Myocyte (in vitro differentiated cells): ENCODE measurements around the gene ACSL6. TPM values are rescaled to one million over a fixed set of nuclear protein-coding genes. Genes with fewer than 3 reads are reported as not detected.
"Not testable (repeated sequence)": the region's sequence is repeated elsewhere in the genome, so short reads cannot be mapped to it uniquely, and the experiment has no call there.

Source experiments
- DNase-seq: peaks from one replicate; pipeline ENCODE4 v3.0.0-alpha.2; 2012; ENCODE audit warnings: low read depth
- total RNA-seq: library from RNA; depleted of rRNA; stranded (reverse); fragments of >200 nt; gene quantifications from 2 replicates; pipeline ENCODE4 v1.2.3, GENCODE V29; 2014

The ACSL6 gene
- total RNA-seq, 1 donor from 2014 or later: 1.3 TPM

DNA sequence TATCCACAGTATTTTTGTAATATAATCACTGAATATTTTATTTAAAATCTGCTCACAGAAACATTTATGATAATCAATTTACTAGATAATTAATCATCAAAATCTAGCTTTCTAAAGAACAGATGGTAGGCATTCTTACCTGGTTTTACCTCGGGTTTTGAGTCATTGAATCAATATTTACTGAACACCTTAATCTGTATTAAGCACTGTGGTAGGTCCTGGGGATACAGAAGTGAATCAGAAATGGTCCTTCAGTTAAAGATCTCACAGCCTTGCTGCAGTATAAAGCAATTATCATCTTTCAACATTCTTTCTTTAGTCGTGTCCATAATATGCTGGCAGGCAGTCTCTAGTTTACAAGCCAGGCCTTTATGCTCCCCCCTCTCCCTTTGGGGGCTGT, 64.0 kb downstream of the ACSL6 start:
- DNase-seq: no peak

DNA sequence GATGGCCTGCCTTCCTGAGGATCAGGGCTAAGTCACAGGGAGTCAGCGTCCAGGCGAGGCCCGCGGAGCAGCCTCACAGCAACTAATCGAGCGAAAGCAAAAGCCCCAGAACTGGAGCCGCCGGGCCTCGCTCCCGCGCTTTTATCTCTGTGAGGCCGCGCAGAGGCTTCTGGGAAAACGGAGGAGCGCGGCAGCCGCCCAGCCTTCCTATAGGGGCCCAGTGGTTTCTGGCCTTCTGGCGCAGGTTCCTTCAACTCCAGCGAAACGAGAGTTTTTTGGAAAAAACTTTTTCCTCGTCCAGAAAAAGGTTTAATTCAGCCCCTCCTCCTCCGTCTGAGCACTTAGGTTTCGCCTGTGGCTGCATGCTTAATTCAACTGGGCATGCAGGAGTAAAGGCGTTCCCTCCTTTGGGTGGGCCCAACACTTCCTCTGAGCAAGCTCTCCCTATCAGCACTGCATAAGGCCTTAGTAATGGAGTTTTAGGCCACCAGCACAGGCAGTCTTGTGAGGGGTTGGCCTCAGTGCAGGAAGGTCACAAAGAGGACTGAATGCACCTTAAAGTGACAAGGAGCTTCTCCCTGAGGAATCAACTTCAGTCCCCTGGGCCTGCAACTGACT, 65.8 kb downstream of the ACSL6 start, which contains the start of gene MEIKIN:
TSS of gene MEIKIN (minus strand) at position 113 of the 618 bp plus-strand sequence. CDS start 158 bp downstream, outside the sequence.
- no peak for DNase-seq

DNA sequence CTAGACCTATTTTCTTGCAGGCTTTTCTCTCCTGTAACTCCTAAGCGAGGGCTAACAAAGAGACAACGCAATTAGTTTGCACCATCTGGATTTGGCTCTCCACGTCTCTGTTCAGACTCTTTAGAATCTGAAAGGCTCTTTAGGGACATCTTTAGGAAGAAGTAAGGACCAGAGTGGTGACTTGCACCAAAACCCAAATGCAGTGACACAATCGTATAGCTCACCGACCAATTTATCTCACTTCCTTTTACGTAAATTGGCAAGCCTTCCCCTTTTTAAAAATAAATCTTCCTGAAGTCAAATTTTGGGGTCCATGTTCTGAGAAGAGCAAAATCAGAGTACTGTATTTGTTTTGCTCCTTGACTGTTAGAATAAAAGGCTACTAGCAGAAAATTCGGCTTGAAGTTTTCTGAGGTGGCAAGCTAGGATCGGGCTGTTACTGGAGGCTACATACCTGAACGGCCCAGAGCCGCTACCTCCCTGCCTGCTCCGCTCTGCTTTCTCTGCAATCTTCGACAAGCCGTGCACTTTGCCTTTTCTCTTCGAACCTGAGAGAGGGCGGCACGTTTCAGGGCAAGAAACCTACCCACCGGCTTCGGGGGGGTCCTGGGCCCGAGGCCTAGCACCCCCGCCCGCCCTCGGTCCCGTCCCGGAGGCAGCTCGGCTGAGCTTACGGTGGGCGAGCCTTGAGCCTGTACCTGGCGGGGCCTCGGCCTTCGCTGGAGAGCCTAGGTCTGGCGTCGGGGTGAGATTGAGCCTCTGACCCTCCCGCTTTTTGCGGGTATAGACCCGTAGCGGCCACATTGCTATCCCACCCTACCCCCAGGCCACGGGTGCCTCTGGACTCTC, 66.5 kb downstream of the ACSL6 start:
- no peak for DNase-seq

DNA sequence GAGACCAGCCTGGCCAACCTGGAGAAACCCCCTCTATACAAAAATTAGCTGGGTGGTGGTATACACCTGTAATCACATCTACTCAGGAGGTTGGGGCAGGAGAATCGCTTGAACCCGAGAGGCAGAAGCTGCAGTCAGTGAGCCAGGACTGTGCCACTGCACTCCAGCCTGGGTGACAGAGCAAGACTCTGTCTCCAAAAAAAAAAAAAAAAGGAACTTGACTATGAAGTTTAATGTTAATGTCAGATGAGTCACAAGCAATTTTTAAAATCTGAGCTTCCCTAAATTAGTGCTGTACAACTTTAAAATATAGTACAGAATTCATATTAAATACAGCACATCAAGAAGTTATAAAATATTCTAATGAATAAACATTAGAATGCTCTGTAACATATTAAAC, 67.5 kb downstream of the ACSL6 start:
- no peak for DNase-seq

DNA sequence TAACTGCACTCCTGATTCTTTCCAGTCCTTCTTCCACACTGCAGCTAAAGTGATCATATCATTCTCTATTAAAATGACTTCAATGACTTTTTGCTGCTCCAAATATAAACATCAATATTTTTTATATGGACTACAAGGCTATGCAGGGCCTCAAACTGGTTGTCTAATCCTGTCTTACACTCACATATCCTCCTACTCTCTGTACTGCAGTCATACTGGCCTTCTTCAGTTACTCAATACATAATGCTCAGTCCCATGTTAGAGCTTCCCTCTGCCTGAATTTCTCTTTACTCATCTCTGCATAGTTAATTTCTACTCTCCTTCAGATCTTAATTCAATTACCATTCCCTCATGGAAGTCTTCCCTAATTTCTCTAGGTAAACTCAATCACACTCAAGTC, 69.4 kb downstream of the ACSL6 start:
- no peak for DNase-seq

DNA sequence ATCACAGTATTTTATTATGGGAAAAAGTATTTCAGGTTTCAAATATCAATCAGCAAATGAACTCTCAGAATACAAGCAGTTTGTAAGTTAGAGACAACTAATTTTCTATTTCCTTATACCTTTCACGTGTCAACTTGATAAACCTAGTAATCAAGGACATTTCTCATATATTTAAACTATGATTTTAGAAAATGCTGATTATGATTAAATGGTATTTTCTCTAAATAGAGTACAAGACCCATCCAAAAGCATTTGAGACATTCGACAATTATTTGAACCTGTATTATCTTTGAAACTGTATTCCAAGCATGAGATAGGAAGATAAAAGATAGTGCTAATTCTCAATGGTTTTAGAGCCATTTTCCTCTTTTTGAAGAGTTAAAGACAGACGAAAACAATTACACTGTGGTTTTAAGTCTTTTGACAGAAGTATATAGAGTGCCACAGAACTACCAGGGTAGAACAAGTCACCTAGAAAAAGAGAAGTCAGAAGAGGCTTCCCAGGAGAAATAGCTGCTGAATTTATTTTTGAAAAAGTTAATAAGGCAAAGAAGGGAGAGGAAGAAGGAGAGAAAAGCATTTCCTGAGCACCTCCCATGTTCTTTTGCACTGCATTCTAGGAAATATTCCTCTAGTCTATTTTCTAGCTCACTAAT, 71.6 kb downstream of the ACSL6 start:
- no peak for DNase-seq

DNA sequence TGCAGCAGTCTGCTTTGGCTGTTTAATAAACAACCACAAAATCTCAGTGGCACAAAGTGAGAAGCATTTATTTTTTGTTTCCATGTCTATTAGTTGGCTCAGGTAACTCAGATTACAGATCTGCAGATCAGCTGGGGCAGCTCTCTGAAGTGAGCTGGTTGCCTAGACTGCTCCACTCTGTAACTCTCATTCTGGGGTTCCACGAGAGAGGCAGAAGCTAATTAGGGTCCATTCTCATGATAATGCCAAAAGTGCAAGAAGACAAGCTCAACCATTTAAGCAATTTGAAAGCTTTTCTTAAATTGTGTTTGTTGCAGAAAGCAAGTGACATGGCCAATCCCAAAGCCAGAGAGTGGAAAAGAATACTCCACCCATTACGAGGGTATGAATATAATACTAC, 79.2 kb downstream of the ACSL6 start:
- no peak for DNase-seq

DNA sequence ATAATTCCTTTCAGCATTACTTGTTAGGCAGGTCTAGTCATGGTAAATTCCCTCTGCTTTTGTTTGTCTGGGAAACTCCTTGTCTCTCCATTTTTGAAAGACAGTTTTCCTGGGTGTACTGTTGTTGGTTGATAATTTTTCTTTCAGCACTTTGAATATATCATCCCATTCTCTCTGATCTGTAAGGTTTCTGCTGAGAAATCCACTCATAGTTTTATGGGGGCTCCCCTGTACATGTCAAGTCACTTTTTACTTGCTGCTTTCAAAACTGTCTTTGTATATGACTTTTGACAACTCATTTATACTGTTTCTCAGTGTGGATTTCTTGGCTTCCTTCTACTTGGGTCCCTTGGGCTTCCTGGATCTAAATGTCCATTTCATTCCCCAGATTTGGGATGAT, 82.5 kb downstream of the ACSL6 start:
- DNase-seq: no peak

DNA sequence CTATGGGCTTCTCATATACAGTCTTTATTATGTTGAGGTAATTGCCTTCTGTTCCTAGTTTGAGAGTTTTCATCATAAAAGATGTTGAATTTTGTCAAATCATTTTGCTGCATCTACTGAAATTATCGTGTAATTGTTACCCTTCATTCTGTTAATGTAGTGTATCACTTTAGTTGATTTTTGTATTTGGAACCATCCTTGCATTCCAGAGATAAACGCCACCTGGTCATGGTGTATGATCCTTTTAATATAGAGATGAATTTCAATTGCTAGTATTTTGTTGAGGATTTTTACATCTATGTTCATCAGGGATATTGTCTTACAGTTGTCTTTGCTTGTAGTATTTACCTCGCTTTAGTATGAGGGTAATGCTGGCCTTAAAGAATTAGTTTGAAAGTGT, 85.3 kb downstream of the ACSL6 start:
- DNase-seq: no peak

DNA sequence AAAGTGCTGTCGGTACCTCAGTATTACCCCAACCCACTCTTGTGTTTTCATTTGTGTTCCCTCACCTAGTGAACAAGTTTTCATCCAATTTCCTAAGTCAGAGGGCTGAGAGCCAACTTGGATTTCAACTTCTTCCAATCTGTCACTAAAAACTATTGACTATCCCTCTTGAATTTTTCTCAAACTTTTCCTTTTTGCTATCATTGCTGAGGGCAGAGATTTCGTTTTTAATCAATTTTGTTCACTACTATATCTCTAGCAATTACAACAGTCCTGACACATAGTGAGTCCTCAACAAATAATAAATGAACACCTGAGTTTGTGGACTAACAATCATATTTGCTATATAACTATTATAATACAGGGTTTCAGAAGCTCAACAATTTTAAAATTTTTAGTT, 95.0 kb downstream of the ACSL6 start:
- no peak for DNase-seq

DNA sequence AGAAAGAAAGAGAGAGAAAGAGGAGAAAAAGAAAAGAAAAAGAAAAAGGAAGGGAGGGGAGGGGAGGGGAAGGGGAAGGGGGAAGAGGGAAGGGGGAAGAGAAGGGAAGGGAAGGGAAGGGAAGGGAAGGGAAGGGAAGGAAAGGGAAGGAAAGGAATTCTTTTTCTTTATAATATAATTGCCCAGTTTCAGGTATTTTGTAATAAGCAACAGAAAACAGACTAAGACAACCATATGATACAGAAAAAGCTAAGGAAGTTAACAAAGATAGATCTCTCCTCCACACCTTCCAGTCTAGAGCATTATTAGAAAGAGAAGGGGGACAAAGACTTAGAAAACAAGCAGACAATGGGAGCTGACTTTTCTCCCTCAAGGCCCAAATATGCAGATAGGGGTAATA, 97.0 kb downstream of the ACSL6 start:
- no peak for DNase-seq

DNA sequence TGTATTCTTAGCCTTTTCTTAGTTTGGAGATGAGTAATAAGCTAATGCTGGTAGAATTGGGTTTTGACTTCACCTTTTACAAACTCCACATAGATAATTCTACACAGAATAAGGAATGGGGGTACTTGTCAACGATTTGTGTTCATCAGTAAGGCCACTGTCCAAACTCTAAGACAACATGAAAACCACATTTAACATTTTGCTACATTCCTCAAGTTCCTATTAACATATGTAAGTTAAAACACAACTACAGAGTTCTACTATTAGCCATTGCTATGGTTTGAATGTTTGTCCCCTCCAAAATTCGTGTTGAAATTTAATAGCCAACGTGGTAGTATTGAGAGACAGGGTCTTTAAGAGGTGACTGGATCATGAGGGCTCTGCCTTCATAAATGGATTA, 97.9 kb downstream of the ACSL6 start:
- no peak for DNase-seq

DNA sequence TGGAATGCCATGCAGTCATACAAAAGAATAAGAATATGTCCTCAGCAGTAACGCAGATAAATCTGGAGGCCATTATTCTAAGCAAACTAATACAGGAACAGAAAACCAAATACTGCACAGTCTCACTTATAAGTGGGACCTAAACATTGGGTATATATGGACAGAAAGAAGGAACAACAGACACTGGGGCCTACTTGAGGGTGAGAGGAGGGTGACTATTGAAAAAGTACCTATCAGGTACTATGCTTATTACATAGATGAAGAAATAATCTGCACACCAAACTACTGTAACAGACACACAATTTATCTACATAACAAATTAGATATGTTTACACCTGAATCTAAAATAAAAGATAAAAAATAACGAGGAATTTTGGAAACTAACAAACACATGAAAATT, 104.8 kb downstream of the ACSL6 start:
- DNase-seq: no peak

DNA sequence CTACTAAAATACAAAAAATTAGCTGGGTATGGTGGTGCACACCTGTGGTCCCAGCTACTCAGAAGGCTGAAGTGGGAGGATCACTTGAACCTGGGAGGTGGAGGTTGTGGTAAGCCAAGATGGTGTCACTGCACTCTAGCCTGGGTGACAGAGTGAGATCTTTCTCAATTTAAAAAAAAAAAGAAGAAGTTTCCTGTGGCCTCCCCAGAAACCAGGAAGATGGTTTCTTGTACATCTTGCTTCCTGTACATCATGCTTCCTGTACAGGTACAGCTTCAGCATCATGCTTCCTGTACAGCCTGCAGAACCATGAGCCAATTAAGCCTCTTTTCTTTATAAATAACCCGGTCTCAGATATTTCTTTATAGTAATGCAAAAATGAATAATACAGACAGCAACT, 109.2 kb downstream of the ACSL6 start:
- not testable (repeated sequence) for DNase-seq

Other genes starting within 250 kb of the ACSL6 start
- 53.9 and 77.2 TPM in 2 replicates for gene FNIP1, start 214.6 kb downstream of the ACSL6 start, total RNA-seq
- not detected in 2 replicates for gene MEIKIN, start 66.0 kb downstream of the ACSL6 start, total RNA-seq
- gene IL3, start 49.0 kb upstream of the ACSL6 start, total RNA-seq: not detected in 2 replicates
- gene CSF2, start 62.1 kb upstream of the ACSL6 start, total RNA-seq: not detected in 2 replicates
- 304 and 381 TPM in 2 replicates for gene P4HA2, start 216.2 kb upstream of the ACSL6 start, total RNA-seq
- 220 and 230 TPM in 2 replicates for gene PDLIM4, start 246.0 kb upstream of the ACSL6 start, total RNA-seq